Transverse colon (tissue), 4 donors: Measurements from ENCODE around the gene OOSP3. TPM values are rescaled to one million over a fixed set of nuclear protein-coding genes. Genes with fewer than 3 reads are reported as not detected.

Source experiments
- DNase-seq: peaks from one replicate; pipeline ENCODE4 v3.0.0-alpha.2; 2019
- H3K27ac ChIP-seq, 4 donors: fragments of 200-600 bp; sonication (generic); 2 replicates each; pipeline ENCODE4 v1.5.1; 2016 to 2018; ENCODE audit warnings: inconsistent platforms in 4 of 4
- H3K27me3 ChIP-seq: fragments of 200-600 bp; sonication (generic); 2 replicates; pipeline ENCODE4 v1.5.1; 2017; ENCODE audit warnings: inconsistent platforms
- H3K36me3 ChIP-seq, 4 donors: fragments of 200-600 bp; sonication (generic); 2 replicates each; pipeline ENCODE4 v1.5.1; 2017 to 2019; ENCODE audit warnings: inconsistent platforms in 4 of 4
- H3K4me1 ChIP-seq, 4 donors: fragments of 200-600 bp; sonication (generic); 2 replicates each; pipeline ENCODE4 v1.5.1; 2017 to 2020; ENCODE audit warnings: inconsistent platforms in 4 of 4
- H3K4me3 ChIP-seq, 4 donors: fragments of 200-600 bp; sonication (generic); 1 replicate in 1 of 4; 2 replicates in 3 of 4; pipeline versions ENCODE4 v1.5.1 to v1.6.1; 2017 to 2019; ENCODE audit warnings: inconsistent platforms in 4 of 4
- H3K9me3 ChIP-seq, 2 donors: fragments of 200-600 bp; sonication (generic); 2 replicates each; pipeline ENCODE4 v1.5.1; 2017 to 2019; ENCODE audit warnings: inconsistent platforms in 2 of 2
- CTCF ChIP-seq, 5 experiments: fragments of 200-600 bp in 3 of 5; fragments of 450-650 bp in 2 of 5; sonication (generic) in 3 of 5; IDR thresholded peaks; 1 replicate in 2 of 5; 2 replicates in 3 of 5; pipeline ENCODE4 v1.5.1; 2016 to 2017; ENCODE audit warnings: antibody characterized with exemption in 5 of 5, inconsistent platforms in 3 of 5, mild to moderate bottlenecking in 2 of 5, moderate library complexity in 1 of 5
- EP300 ChIP-seq: sonication (generic); formaldehyde crosslinking; IDR thresholded peaks from one replicate; pipeline ENCODE4 v1.6.1; 2017; ENCODE audit warnings: antibody characterized with exemption, low read depth
- POLR2A ChIP-seq: fragments of 450-650 bp; IDR thresholded peaks from one replicate; pipeline ENCODE4 v1.6.1; 2016; ENCODE audit warnings: antibody characterized with exemption, mild to moderate bottlenecking, moderate library complexity
- POLR2AphosphoS5 ChIP-seq, 3 donors: sonication (generic); formaldehyde crosslinking; IDR thresholded peaks; one replicate each; pipeline ENCODE4 v1.6.1; 2016; ENCODE audit warnings: antibody characterized with exemption in 3 of 3
- WGBS, 2 donors: methylation state at CpG; one replicate each; pipeline ENCODE4 v1.1.5; 2018; ENCODE audit warnings: low coverage in 1 of 2; 5-methylcytosine and 5-hydroxymethylcytosine counted together
- in situ Hi-C, 4 donors: fragments of 200-750 bp; cut with MboI; loops; one replicate each; pipeline versions ENCODE4 v1.15.0 to v1.15.1; 2017; ENCODE audit warnings: low sequenced_read_pairs in 3 of 4, low pct_ligation_motif_present in 1 of 4, low pct_unique_long_range_greater_than_20kb in 1 of 4
- intact Hi-C: fragments of 100-400 bp; cut with DNase I; formaldehyde crosslinking; loops from one replicate; pipeline ENCODE4 v1.15.1; 2023; ENCODE audit warnings: low total_unique reads
- total RNA-seq, 4 donors: library from RNA; depleted of rRNA; stranded (reverse); fragments of >200 nt; gene quantifications; one replicate each; pipeline ENCODE4 v1.1.0, GENCODE V29; 2016

Gene OOSP3
- total RNA-seq, 4 donors from 2014 or later: not detected

GRCh38 chr11:59875856-59876519 lies 2.6 kb upstream of the OOSP3 start:
- Histone ChIP-seq H3K4me3 (no peak overlapping the region), H3K27me3 (no peaks in the 10 kb centered on the region), H3K27ac (no peak overlapping the region), H3K9me3 (no peaks in the 10 kb centered on the region), H3K4me1 (peaks cover 0 to 7% (median 0%) of the 10 kb centered on the region in 4 donors), H3K36me3 (no peaks in the 10 kb centered on the region)
- TF ChIP-seq CTCF (IDR thresholded peaks at IDR 0.05): no peak
- 83 to 86% methylated on average over 9 of the region's 9 CpGs for WGBS, 2 donors
- in situ Hi-C loops (no loop called here), intact Hi-C loops (no loop called here)
- DNase-seq: no peak

GRCh38 chr11:59877325-59877724 lies 1.3 kb upstream of the OOSP3 start:
- intact Hi-C loops (no loop called here), in situ Hi-C loops (no loop called here)
- DNase-seq: no peak
- H3K36me3 ChIP-seq: no peaks in the 10 kb centered on the region
- TF ChIP-seq POLR2AphosphoS5 (IDR thresholded peaks at IDR 0.05): no peak
- no peak for TF ChIP-seq POLR2A
- no peak for TF ChIP-seq EP300
- TF ChIP-seq CTCF (IDR thresholded peaks at IDR 0.05): no peak
- no peaks in the 10 kb centered on the region for H3K9me3 ChIP-seq
- no peak overlapping the region for H3K27ac ChIP-seq
- peaks cover 0 to 7% (median 0%) of the 10 kb centered on the region in 4 donors for H3K4me1 ChIP-seq
- no peaks in the 10 kb centered on the region for H3K27me3 ChIP-seq
- H3K4me3 ChIP-seq: no peak overlapping the region

GRCh38 chr11:59877784-59878183 lies 798 bp upstream of the OOSP3 start:
- H3K4me3 ChIP-seq: no peak overlapping the region
- no peaks in the 10 kb centered on the region for H3K36me3 ChIP-seq
- no peaks in the 10 kb centered on the region for H3K27me3 ChIP-seq
- DNase-seq: no peak
- no peak for TF ChIP-seq EP300
- TF ChIP-seq POLR2AphosphoS5 (IDR thresholded peaks at IDR 0.05): no peak
- no peak for TF ChIP-seq POLR2A
- TF ChIP-seq CTCF (IDR thresholded peaks at IDR 0.05): no peak
- in situ Hi-C loops: no loop called here
- H3K4me1 ChIP-seq: peaks cover 0 to 7% (median 0%) of the 10 kb centered on the region in 4 donors
- no peak overlapping the region for H3K27ac ChIP-seq
- no peaks in the 10 kb centered on the region for H3K9me3 ChIP-seq
- intact Hi-C loops: no loop called here

- WGBS, 2 donors: 75% methylated on average over 1 of the region's 1 CpG; no CpG with 5 or more reads in 1 of the 2 donors
- in situ Hi-C loops (no loop called here), intact Hi-C loops (no loop called here)
Measured at GRCh38 chr11:59879567-59879966, 985 bp downstream of the OOSP3 start.

More at GRCh38 chr11:59879567-59879966, 985 bp downstream of the OOSP3 start:
- H3K4me3 ChIP-seq: no peak overlapping the region
- DNase-seq: no peak
- H3K27me3 ChIP-seq: no peaks in the 10 kb centered on the region
- peaks cover 0 to 7% (median 0%) of the 10 kb centered on the region in 4 donors for H3K4me1 ChIP-seq
- H3K27ac ChIP-seq: no peak overlapping the region
- no peak for TF ChIP-seq POLR2AphosphoS5 (IDR thresholded peaks at IDR 0.05)
- TF ChIP-seq CTCF (IDR thresholded peaks at IDR 0.05): no peak
- TF ChIP-seq POLR2A: no peak
- no peak for TF ChIP-seq EP300
- no peaks in the 10 kb centered on the region for H3K9me3 ChIP-seq
- H3K36me3 ChIP-seq: no peaks in the 10 kb centered on the region
